Stimulated activated CD8-positive, alpha-beta memory T cell treated with anti-CD3 and anti-CD28 coated beads, Interleukin-15, amount 100 ng/mL, for 1 hour (primary cell): Measurements from ENCODE around the gene ANO6.
"Not testable (repeated sequence)": the region's sequence is repeated elsewhere in the genome, so short reads cannot be mapped to it uniquely, and the experiment has no call there.

Experiments used
- DNase-seq: peaks from one replicate; pipeline ENCODE4 v3.0.0-alpha.2; 2020; ENCODE audit warnings: low read depth

ANO6 gene

GRCh38 chr12:45309836-45310626, 94.1 kb downstream of the ANO6 start:
- no peak for DNase-seq

GRCh38 chr12:45310627-45310968, 94.7 kb downstream of the ANO6 start:
- no peak for DNase-seq

DNA sequence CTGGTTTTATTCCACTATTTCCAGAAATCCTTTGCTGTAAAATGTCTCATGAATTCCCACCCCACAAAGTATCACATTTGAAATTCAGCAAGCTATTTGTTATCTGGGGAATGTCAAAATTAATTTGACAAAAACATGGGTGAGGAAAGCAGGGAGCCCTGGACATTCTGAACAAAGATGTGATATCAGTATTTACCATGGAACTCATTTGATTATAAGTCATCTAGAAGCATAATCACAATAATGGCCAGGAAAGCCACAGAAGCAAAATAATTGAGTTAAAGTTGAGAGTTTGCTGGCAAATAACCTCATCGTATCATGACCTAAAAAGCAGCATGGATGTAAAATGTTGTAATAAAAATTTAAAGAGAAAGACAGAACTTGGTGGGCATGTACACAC, 96.1 kb downstream of the ANO6 start:
- no peak for DNase-seq

GRCh38 chr12:45314770-45315169, 98.9 kb downstream of the ANO6 start:
- DNase-seq: no peak

- DNase-seq: no peak
These were observed 99.6 kb downstream of the ANO6 start for GRCh38 chr12:45315462-45315861.

GRCh38 chr12:45317261-45317660, 101.4 kb downstream of the ANO6 start:
- not testable (repeated sequence) for DNase-seq

- DNase-seq: no peak
These were observed 106.9 kb downstream of the ANO6 start for GRCh38 chr12:45322810-45323209.

- no peak for DNase-seq
These were observed 108.5 kb downstream of the ANO6 start for GRCh38 chr12:45324391-45324790.

DNA sequence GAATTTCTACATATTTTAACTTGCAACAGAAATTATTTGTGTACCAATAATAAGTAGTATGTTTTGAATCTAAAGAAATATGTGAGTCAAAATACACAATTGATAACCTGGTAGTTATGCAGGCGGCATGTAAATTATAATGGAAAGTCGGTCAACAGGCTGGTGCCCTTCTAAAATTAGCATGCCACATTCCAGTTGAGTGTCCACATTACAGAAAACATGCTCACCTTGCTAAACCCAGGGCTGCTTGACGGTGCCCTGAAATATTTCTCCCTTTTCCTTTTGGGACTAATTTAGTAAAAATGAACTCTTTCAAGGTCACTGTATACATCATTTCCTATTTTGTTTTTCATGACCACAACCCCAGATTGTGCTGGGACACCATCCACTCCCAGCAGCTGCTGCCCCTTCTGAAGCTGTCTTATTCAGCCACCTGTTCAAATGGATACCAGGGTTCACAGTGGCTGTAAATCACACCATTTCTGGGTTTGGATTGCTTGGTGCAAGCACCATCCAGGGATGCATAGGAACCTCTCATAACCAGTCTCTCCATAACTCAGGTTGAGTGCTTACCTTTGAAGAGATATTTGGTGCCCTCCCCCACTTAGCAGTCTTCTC, 110.6 kb downstream of the ANO6 start:
- DNase-seq: no peak

DNA sequence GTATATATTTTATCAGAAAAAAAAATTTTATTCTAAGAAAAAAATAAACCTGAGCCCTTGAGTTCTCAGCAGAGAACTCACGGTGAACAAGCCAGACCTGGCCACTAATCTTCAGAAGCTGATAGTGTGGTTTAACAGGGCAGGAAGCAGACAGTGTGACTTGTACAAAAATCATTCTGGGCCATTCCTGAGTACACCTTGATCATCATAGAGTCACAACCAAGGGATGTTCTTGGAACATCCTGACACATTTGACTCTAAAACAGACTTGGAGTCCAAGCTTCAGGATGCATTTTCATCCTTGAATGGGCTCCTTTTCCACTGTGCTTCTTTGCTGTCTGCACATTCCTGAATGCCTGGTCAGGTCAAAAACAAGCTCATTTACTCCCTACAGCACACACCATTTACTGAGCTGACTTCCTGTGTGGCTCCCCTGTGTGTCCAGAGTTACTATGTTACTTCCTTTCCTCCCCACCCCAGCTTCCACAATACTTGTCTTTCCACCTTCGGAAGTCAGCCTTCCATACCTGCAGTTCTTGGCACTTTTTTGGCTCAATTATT, 112.0 kb downstream of the ANO6 start:
- DNase-seq: no peak

GRCh38 chr12:45329238-45329637, 113.3 kb downstream of the ANO6 start:
- DNase-seq: no peak

DNA sequence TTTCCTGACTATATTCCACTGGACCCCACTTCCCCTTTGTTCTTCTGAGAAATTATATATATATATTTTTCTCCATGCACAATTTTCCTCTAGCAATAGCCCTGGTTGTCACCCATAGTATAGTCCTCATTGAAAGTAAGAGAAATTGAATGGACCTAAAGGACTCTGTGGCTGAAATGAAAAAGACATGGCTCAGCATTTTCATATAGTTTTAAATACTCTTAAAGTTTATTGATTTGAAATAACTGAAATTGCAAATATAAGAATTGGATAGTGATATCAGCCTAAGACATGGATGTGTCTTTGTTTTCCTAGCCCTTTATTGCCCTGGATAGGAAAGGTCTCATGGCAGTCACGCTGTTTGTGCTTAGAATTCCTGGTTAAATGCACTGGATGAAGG, 113.8 kb downstream of the ANO6 start:
- DNase-seq: no peak

DNA sequence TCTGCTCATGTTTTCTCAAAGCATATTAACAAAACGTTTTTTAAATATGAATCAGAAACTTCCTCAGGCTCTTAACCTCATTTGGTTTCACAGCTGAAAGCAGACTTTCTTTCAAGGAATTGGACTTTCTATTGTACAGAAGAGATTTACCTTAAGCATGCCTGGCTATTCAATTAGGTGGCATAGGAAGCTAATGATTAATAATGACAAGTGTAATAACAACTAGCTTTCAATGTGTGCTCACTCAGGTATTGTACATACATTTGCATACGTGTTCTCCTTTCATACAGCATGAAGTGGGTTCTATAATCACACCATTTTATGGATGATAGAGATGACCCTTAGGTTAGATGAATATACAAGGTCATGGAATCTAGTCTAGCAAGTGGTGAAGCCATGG, 115.7 kb downstream of the ANO6 start:
- DNase-seq: no peak

DNA sequence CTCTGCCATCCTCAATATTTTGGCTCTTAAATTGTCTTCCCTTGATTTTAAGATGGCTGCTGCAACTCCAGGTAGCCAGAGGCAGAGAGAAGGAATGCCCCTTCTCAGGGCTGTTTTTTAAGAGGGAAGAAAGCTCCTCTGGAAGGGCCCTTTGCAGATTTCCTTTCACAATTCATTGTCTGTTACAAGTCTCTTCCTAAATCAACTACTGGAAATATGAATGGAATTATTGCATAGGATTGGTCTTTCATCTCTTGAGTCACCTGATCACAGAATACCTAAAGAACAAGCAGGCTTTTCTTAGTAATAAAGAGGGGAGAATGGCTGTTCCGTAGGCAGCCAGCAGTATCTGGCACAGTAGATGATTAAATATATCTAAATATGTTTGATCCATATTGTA, 118.5 kb downstream of the ANO6 start:
- DNase-seq: no peak

DNA sequence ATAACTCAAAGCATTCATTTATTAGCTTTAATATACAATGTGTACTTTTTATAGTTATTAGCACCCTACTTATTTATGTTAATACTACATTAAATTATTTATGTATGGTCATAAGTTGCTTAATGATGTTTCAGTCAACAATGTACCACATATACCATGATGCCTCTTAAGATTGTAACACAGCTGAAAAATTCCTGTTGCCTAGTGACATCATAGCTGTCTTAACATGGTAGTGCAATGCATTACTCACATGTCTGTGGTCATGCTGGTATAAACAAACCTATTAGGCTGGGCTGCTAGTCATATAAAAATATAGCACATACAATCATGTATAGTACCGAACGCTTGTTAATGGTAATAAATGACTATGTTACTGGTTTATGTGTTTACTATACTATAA, 120.4 kb downstream of the ANO6 start:
- no peak for DNase-seq

- no peak for DNase-seq
These were observed 121.1 kb downstream of the ANO6 start for GRCh38 chr12:45336762-45337596.

DNA sequence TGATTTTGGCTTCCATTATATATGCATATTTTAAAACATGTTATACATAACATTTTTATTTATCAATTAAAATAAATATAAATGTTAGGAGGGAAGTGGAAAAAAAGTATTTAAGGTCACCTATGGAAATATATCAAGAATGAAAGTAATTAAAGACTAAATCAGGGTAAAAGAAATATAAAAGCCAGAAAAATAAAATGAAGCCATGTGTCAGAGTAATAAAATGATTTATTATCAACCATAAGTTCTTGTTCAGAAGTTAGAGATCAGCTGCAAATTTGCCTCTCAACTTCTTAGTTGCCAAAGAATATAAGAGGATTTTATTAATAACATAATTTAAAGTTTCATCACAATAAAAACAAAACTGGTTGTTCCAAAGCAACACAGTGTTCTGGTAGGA, 121.9 kb downstream of the ANO6 start:
- DNase-seq: no peak

DNA sequence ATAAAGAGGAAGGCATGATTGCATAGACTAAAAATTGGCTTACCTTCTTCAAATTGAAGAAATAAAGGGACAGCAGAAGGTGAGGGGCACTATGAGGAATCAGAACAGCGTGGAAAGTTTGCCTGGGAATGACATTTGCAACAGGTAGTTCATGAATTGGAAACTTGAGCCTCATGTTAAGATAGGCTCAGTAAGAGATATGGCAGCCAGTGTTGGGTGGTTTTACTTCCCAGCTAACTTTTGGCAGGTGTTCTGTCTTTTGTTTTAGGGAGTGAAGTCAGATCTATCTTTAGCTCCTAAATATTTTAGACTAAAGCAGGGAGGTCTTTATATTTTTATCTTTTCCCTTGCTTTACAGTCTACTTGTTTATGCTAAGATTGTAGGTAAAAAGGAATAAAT, 122.4 kb downstream of the ANO6 start:
- no peak for DNase-seq

GRCh38 chr12:45339035-45339434, 123.1 kb downstream of the ANO6 start:
- DNase-seq: no peak

DNA sequence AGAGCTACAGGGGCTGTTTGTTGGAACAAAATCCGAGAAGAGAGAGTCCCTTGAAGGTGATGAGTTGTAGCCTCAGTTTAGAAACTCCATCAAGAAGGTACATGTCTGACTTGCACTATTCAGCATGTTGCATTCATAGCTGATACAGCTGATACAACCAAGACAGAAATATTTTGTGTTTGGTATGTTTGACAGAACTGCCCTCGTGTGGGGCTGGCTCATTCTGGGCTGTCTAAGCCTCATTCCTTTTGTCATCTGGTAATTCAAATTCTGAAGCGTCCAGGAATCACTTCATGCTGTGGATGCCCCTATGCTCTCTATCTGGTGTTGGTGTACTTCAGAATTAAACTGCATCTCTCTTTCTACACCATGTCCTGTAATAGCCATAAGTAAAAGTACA, 126.3 kb downstream of the ANO6 start:
- no peak for DNase-seq

DNA sequence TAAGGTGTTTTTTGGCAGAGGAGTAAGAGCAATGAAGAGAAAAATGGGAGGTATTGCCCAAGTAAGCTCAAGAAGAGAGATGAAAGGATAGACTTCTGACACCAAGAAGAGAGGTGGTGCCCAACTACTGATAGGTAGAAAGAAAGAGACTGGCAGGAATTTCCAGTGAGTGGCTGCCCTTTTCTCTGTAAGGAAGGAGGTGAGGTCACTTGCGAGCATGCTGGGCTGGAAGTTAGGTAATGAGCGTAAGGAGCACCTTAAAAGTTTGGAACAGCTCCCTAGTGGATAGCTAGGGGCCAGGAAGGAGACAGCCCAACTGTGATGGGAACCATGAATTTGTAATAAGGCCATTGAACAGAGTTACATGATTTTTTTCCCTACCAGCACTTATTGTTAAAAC, 127.0 kb downstream of the ANO6 start:
- DNase-seq: no peak

GRCh38 chr12:45343269-45344051, 127.6 kb downstream of the ANO6 start:
- no peak for DNase-seq
